ENCODE data around the gene RHEB.

- TF ChIP-seq CTCF (IDR thresholded peaks at IDR 0.05), result no peak
- TF ChIP-seq EZH2 (IDR thresholded peaks at IDR 0.05; ENCODE audit: borderline replicate concordance, insufficient read depth, low read depth, low read length, poor library complexity, severe bottlenecking), result no peak
Measured at GRCh38 chr7:151435971-151436370, 83.7 kb downstream of the RHEB start.
